NCI-H2171 treated with DMSO at 0.1 percent for 48 hours (cell line): Measurements from ENCODE around the gene LRRC45.
"Not testable (repeated sequence)": the region's sequence is repeated elsewhere in the genome, so short reads cannot be mapped to it uniquely, and the experiment has no call there.

Experiments
- DNase-seq: peaks from one replicate; lab custom pipeline; 2025; lab: John Stamatoyannopoulos, UW

LRRC45 gene

DNA sequence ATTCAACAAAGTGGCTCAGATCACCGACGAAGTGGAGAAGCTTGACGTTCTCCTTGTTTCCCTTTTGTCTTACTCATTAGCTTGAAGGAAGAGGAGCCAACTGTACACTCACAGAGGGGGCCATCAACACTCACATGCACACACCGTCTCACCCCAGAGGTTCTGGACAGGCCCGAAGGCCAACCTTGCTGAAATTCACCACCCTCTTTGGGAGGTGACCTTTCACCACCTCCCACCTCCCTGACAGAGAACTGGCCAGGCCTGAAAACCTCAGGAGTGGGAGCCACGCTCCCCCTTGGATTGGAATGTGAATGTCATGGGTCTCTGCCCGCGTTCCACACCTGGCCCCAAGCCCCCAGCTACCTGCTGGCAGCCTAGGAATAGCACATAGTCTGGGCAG lies 12.4 kb downstream of the LRRC45 start:
- DNase-seq, result no peak

GRCh38 chr17:82035956-82036633 lies 13.0 kb downstream of the LRRC45 start:
- DNase-seq, result no peak

GRCh38 chr17:82036634-82037091 lies 13.6 kb downstream of the LRRC45 start:
- DNase-seq, result no peak

DNA sequence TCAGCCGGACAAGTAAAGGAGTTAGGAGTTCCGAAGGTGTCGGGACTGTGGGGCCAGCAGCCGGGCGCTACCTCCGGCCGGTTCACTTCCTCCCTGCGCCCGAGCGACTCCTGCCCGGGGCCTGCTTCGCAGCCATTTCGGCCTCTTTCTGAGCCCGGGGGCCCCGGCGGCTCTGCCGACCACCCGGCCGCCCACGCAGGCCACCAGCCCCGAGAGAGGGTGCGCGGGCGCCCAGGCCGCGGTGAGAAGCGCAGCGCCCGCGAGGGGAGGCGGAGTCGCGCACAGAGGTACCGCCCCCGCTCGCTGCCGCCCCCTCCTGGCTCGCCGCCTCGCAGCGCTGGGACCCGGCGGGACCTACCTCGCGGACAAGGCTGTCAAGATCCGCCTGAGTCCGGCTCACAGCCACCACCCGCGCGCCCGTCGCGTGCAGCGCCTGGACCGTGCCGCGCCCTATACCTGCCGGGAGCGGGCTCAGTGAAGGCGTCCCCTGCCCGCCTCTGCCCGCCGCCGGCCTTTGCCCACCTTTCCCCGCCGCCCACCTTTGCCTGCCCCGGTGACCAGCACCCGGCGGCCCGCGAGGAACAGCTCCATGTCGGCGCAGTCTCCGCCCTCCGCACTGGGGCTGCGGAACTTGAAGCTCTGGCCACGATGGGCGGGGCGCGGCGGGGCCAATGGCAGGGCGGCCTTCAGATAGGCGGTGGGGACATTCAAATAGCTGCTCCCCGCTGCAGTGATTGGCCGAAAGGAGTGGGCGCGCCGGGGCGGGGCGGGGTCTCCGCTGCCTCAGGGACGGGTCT lies 14.2 kb downstream of the LRRC45 start, which contains the start of gene DCXR:
DCXR (minus strand) TSS at position 606 of the 797 bp plus-strand sequence; CDS start at position 591, 15 bp downstream.
- peak; percentile 90 for DNase-seq

DNA sequence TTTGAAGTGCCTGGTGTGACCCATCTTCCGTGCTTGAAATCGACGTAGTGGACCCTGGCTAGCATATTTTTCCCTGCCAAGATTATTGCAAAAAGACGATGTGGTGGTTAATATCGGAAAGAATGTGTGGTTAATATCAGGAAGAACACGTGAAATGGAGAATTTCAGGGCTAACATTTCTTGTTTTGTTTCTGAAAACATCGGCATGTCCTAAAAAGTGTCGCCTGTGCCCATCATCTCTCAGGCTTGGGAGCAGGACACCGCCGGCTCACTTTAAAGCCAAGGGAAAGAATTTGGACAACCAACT lies 14.7 kb downstream of the LRRC45 start:
- DNase-seq, result no peak

GRCh38 chr17:82038796-82039409 lies 15.8 kb downstream of the LRRC45 start:
- DNase-seq, result not testable (repeated sequence)

DNA sequence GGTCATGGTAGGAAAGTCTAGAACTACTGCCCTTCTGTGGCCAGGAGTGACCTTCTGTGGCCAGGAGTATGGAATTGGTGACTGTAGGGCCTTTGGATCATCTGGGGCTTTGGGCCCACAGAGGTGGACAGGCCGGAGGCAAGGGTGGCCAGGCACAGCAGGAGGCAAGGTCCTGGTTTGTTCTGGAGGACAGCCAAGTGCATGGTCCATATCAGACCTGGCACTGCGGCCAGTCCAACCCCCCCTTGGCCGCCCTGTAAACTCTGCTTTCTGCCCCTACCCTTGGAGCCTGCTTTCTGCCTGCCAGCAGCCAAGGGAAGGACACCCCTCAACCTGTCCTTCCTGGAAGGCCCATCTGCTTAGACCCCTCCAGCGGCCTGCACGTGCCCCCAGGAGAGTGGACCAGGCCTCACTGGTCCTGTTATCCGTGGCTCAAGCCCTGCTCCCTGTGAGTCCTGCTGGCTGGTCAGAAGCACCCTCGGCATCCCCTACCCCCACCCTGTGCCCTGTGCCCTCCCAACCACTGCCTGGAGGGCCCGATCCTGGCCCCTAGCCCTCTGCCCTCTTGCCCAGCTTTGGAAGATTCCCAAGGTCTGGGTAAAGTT lies 16.7 kb downstream of the LRRC45 start:
- DNase-seq, result no peak

DNA sequence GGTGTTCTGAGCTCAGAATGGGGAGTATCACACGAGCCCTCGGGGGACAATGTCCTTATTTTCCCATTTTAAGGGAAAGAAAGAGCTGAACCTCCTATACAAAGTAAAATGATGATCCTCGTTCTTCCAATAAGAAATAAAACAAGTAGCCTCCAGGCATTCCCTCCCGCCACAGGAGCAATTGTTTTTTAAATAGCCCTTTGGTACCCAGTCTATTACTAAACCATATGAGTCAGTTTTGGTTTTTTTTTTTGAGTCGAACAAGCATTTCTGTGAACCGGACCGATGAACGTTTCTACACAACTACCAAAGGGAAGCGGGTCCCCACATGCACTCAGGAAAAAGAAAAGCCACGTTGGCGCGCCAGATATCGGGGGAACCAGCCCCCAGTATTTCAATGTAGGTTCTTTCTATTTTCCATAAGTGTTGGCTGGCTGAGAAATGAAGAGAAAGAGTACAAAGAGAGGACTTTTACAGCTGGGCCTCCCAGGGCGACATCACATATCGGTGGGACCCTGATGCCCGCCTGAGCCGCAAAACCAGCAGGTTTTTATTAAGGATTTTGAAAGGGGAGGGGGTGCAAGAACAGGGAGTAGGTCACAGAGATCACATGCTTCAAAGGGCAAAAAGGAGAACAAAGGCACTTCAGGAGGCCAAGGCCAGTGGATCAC lies 18.2 kb downstream of the LRRC45 start:
- DNase-seq, result no peak

DNA sequence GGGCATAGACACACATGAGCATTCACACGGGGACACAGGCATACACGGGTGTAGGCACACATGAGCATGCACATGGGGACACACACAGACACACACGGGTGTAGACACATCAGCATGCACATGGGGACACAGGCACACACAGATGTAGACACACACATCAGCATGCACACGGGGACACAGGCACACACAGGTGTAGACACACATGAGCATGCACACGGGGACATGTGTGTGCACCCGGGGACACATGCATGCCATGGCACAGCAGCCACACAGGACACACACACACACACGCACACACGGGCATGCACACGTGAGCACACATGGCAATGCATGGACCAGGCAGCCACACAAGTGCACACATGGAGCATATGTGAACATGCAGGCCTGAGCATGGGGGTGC lies 19.5 kb downstream of the LRRC45 start:
- no peak for DNase-seq

- DNase-seq, result no peak
Measured at GRCh38 chr17:82043507-82043906, 20.4 kb downstream of the LRRC45 start.

DNA sequence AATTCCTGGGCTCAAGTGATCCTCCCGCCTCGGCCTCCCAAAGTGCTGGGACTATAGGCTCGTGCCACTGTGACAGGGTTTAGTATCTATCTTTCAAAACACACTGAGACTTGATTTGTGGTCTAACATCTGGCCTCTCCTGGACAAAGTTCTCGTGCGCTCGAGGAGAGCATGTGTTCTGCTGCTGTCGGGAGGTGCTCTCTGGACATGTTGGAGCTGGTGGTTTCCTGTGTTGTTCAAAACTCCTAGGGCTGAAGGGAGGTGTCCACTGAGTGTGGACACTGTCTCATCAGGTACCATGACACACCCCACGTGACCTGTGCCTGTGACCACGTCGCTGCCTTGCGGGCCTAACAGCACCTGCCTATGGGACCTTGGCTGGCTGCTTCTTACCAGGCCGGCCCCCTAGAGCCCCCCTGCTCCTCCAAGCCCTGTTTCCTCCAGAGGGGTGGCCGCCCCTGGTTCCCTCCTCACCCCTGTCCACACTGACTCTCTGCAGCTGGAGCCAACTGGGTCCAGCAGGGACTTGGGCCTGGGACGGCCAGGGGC lies 22.9 kb downstream of the LRRC45 start:
- no peak for DNase-seq

GRCh38 chr17:82046903-82047302 lies 23.8 kb downstream of the LRRC45 start:
- no peak for DNase-seq

DNA sequence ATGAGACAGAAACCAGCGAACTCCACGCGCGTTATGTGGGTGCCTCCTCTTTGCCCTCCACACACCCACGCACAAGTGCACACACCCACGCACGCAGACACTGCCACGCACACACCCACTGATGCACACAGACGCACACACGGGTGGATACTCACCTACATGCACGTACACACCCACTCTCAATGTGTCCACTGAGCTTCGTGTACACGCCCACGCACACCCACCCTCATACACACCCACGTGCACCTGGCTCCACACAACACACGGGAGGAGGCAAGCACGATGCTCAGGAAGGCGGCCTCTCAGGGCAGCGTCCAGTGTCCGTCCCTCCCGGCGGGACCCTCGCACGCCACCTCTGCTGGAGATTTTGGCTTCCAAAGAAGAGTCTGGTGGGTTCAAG lies 24.3 kb downstream of the LRRC45 start:
- DNase-seq, result no peak

DNA sequence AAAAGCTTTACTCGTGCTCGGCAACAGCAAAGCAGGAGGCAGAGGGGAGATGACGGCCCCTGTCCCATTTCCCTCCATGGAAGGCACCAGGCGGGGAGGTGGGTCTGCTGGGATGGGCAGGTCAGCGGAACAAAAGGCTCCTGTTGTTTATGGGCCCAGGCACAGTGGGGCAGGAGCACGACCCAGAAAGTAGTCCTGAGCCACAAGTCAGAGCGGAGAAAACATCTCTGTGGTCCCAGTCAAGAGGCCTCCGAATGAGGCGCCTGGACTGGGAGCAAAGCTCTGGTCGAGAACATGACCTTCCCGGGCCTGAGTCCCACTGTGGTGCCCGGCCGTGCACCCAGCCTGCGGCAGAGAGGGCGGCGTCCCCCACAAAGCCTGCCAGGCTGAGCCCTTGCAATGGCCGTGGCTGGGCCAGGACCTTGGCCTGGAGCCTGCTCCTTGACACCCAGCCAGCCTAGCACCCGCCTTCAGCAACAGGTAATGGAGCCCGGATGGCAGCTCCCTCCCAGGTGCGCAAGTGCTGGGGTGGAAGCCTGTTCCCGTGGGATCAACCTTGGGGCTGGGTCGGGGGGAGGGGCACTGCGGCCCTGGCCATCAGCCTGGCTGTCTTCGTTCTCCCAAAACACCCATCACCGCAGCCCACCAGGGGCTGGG lies 24.9 kb downstream of the LRRC45 start:
- no peak for DNase-seq

- DNase-seq, result no peak
Measured at GRCh38 chr17:82048571-82048971, 25.5 kb downstream of the LRRC45 start.

- no peak for DNase-seq
Measured at GRCh38 chr17:82049106-82049505, 26.0 kb downstream of the LRRC45 start.

- no peak for DNase-seq
Measured at GRCh38 chr17:82049521-82049971, 26.4 kb downstream of the LRRC45 start.

GRCh38 chr17:82050152-82050760 lies 27.2 kb downstream of the LRRC45 start:
- no peak for DNase-seq

GRCh38 chr17:82050761-82051641 lies 27.9 kb downstream of the LRRC45 start:
- no peak for DNase-seq
